GM13977 (cell line): ENCODE data around the gene CDH23.
A peak's percentile ranks its signal among the peaks of the same experiment; 100 is the strongest.

Experiments
- DNase-seq: peaks from one replicate; pipeline ENCODE4 v3.0.0; 2012; ENCODE audit warnings: low spot score
- in situ Hi-C: fragments of 300-500 bp; cut with MboI; formaldehyde crosslinking; loops from one replicate; pipeline ENCODE4 v1.12.0; 2022; ENCODE audit warnings: low sequenced_read_pairs, low pct_unique_long_range_greater_than_20kb, mixed read lengths, inconsistent platforms; ENCODE audit not compliant: unreplicated experiment
- TF ChIP-seq, protein P1 (sequence below): IDR thresholded peaks from 2 replicates; pipeline ENCODE4 v1.5.1; 2012; ENCODE audit warnings: mild to moderate bottlenecking, control low read depth; ENCODE audit not compliant: insufficient read depth; ENCODE audit errors: extremely low read depth, missing control alignments

The CDH23 gene

DNA sequence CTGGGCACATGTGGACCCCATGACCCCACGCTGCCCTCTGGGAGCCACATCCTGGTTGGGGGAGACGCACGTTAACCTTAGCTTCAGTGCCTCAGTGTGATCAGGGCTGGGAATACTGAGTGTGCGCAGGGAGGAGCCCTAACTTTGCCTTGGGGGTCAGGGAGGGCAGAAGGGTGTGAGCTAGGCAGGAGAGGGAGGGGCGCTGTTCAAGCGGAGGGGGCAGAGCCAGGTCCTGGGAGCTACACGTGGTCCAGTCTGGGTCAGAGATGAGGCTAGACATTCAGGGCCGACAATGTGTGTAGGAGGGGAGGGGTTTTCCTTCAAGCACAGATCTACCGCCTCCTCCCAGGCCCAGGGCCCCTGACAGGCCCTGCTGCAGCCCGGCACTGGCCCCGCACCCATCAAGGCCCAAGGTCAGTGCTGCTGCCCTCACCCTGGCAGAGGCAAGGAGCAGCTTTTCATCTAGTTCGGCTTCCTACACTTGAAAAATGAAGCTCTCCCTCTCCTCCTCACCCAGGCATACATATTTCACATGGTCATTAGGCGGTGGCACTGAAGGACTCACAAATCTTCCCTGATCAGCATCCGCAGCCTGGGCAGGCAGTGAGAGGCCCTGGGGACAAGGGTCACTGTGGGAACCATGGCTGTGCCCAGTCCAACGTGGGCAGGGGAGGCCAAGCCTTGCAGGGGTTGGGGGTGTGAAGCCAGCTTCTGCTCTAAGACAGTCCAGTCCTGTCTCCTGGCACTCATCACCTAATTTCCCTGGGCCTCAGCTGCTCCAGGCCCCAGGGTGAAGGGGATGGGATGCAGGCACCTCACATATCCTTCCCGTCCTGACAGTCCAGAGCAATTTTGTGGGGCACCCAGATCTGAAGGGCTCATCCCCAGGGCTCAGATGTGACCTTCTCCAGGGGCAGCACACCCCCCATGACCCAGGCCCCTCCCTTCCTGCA lies 275.6 kb downstream of the CDH23 start:
- DNase-seq: peak; percentile 42
- TF ChIP-seq, protein P1, sequence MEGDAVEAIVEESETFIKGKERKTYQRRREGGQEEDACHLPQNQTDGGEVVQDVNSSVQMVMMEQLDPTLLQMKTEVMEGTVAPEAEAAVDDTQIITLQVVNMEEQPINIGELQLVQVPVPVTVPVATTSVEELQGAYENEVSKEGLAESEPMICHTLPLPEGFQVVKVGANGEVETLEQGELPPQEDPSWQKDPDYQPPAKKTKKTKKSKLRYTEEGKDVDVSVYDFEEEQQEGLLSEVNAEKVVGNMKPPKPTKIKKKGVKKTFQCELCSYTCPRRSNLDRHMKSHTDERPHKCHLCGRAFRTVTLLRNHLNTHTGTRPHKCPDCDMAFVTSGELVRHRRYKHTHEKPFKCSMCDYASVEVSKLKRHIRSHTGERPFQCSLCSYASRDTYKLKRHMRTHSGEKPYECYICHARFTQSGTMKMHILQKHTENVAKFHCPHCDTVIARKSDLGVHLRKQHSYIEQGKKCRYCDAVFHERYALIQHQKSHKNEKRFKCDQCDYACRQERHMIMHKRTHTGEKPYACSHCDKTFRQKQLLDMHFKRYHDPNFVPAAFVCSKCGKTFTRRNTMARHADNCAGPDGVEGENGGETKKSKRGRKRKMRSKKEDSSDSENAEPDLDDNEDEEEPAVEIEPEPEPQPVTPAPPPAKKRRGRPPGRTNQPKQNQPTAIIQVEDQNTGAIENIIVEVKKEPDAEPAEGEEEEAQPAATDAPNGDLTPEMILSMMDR: no peak
- in situ Hi-C loops: no loop called here

DNA sequence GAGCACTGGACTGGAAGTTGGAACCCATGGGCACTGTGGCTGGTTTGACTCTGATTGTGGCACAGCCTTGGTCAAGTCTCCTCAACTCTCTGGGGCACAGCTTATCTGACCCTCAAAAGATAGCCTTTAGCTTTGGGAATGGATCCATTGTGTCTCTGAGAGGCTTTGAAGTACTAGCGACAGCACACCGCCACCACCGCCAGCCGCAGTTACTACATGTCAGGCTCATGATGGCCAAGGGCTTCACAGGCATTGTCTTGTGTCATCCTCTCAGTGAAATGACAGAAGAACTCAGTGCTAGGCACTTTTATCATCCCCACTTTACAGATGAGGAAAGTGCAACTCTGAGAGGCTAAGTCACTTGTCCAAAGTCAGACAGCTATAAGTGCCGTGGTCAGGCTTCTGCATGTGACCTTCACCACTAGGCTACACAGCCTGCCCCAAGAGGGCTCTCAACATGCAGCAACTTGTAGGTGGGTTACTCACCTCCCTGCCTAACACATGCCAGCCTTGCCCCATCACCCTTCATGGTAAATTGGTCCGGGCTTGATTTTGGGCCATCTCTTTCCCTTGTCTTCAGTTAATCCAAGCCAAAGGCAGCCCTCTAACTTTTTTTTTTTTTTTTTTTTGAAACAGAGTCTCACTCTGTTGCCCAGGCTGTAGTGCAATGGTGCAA lies 278.7 kb downstream of the CDH23 start:
- in situ Hi-C loops: no loop called here
- TF ChIP-seq, protein P1: no peak
- no peak for DNase-seq

DNA sequence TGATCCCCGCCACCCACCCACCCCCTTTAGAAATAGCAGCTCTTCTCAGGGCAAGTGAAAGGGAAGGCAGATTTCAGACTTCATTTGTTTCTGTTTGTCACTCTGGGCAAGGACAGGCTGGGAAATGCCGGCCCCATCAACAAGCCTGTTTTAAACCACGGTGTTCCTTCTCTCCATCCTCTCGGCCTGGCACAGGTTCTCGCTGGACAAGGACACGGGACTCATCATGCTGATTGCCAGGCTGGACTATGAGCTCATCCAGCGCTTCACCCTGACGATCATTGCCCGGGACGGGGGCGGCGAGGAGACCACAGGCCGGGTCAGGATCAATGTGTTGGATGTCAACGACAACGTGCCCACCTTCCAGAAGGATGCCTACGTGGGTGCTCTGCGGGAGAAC lies 280.5 kb downstream of the CDH23 start:
- DNase-seq: no peak
- TF ChIP-seq, protein P1: no peak
- in situ Hi-C loops: no loop called here

DNA sequence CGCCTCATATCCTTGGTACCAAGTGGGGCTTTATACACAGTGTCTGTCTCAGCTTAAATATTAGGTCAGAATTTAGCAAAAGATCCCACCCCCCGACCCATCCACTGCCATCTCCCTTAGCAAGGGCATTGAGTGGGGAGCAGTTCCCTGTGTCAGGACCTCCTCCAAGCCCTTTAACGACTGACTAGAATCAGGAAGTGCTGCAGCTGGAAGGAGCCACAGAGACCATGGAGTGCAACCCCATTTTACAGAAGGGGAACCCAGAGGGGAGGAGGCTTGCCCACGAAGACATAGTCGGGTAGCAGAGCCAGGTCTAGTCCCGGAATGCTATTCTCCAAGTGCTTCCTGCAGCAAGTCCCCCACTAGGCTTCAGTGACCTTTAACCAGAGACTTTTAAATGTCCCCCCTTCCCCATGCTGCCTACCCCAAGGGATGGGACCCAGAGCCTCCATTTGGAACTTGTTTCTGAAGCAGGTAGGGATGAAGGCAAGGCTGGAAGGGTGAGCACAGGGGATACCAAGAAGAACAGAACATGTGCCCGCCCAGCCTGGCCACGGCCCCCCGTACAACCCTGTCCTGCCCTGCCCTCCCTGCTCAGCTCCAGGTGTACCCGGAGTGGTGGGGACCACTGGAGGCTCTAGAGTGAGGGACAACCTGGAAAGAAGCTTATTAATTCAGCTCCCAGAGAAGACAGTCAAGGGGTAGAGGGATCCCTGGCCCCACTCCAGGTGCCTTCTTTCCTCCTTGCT lies 281.5 kb downstream of the CDH23 start:
- TF ChIP-seq, protein P1: no peak
- DNase-seq: no peak
- in situ Hi-C loops: no loop called here

DNA sequence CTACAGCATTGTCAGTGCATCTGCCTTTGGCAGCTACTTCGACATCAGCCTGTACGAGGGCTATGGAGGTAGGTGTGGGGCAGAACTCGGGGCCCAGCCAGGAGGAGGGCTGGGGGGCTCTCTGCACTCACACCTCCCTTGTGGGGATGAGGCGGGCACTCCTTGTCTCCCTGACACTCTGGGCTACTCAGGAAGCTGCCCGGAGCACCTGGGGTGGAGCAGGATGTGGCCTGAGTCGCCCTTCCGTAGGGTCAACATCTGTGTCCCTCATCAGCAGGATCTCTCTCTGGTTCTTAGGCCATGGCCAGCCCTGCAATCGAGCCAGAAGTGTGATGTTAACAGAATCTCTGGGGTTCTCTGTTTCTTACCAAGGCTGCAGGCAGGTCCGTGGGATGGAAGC lies 282.7 kb downstream of the CDH23 start:
- in situ Hi-C loops: no loop called here
- no peak for DNase-seq
- TF ChIP-seq, protein P1: no peak

DNA sequence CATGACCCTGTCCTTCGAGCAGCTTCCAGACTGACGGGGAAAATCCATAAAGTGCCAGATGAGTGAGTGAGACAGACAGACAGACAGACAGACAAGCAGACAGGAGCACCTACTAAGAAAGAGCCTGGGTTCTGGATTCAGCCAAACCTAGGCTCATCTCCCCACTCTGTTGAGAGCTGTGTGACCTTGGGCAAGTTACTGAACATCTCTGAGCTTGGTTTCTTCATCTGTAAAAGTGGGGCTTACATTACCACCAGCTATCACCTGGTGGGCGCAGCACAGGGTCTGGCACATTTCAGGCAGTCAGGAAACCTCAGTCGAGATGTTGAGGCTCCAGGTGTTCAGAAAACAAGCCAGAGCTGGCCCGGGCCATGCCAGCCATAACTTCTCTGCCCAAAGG lies 285.3 kb downstream of the CDH23 start:
- no peak for DNase-seq
- in situ Hi-C loops: no loop called here
- TF ChIP-seq, protein P1: no peak
